K562 (cell line): ENCODE measurements around the gene MBD3. TPM values are rescaled to one million over a fixed set of nuclear protein-coding genes. Genes with fewer than 3 reads are reported as not detected.

ENCODE experiments used
- BRCA1 ChIP-seq, 2 experiments: fragments of 450-650 bp in 1 of 2; sonication (generic) in 1 of 2; formaldehyde crosslinking in 1 of 2; IDR thresholded peaks; 2 replicates each; pipeline versions ENCODE4 v1.5.0 to v1.6.1; 2017 to 2020; ENCODE audit warnings: mild to moderate bottlenecking in 1 of 2, missing genetic modification reagents in 1 of 2
- ETV1 ChIP-seq: fragments of 450-650 bp; conservative IDR thresholded peaks from 2 replicates; pipeline ENCODE4 v1.6.1; 2016; ENCODE audit warnings: missing genetic modification characterization, control low read depth, low read depth, missing compliant biosample characterization
- FOXK1 ChIP-seq: sonication (generic); formaldehyde crosslinking; IDR thresholded peaks from 2 replicates; pipeline ENCODE4 v1.8.0; 2022; ENCODE audit warnings: missing genetic modification reagents, mild to moderate bottlenecking, borderline replicate concordance
- GATA2 ChIP-seq: sonication (generic); formaldehyde crosslinking; IDR thresholded peaks from 2 replicates; pipeline ENCODE4 v1.4.0; 2020; ENCODE audit warnings: mild to moderate bottlenecking, missing genetic modification reagents
- GATAD2A ChIP-seq: fragments of 450-650 bp; IDR thresholded peaks from 2 replicates; pipeline ENCODE4 v1.6.1; 2017
- HMG20A ChIP-seq: fragments of 450-650 bp; formaldehyde crosslinking; conservative IDR thresholded peaks from 2 replicates; pipeline ENCODE4 v1.4.0; 2020; ENCODE audit warnings: mild to moderate bottlenecking, mixed read lengths
- RBFOX2 ChIP-seq: fragments of 200-400 bp; formaldehyde crosslinking; IDR thresholded peaks from 2 replicates; pipeline ENCODE4 v1.6.1; 2017; ENCODE audit warnings: low read depth, mild to moderate bottlenecking, low read length, moderate library complexity
- SIX5 ChIP-seq, 2 experiments: IDR thresholded peaks; 2 replicates each; pipeline ENCODE4 v1.6.1; 2011; ENCODE audit warnings: low read length in 2 of 2, borderline replicate concordance in 1 of 2, low read depth in 1 of 2, mild to moderate bottlenecking in 1 of 2, moderate library complexity in 1 of 2; ENCODE audit not compliant: insufficient read depth in 1 of 2
- SOX6 ChIP-seq: fragments of 450-650 bp; IDR thresholded peaks from 2 replicates; pipeline ENCODE4 v1.6.1; 2014; ENCODE audit warnings: mild to moderate bottlenecking
- SREBF1 ChIP-seq: fragments of 150-350 bp; IDR thresholded peaks from 2 replicates; pipeline ENCODE4 v1.6.1; 2014; ENCODE audit warnings: antibody characterized with exemption, low read depth, low read length, borderline replicate concordance
- SRF ChIP-seq, 2 experiments: fragments of 250-450, 450-650 bp in 1 of 2; sonication (Bioruptor Pico) in 1 of 2; sonication (generic) in 1 of 2; formaldehyde crosslinking; IDR thresholded peaks; 2 replicates each; pipeline versions ENCODE4 v1.5.0 to v1.5.1; 2020 to 2022; ENCODE audit warnings: mild to moderate bottlenecking in 1 of 2, missing genetic modification reagents in 1 of 2
- TCF7 ChIP-seq: sonication (generic); IDR thresholded peaks from 2 replicates; pipeline ENCODE4 v1.6.1; 2016; ENCODE audit warnings: antibody characterized with exemption, borderline replicate concordance
- THRAP3 ChIP-seq: fragments of 450-650 bp; IDR thresholded peaks from 2 replicates; pipeline ENCODE4 v1.6.1; 2016; ENCODE audit warnings: mild to moderate bottlenecking, inconsistent platforms, borderline replicate concordance
- ZNF780A ChIP-seq: fragments of 250-450 bp; sonication (Bioruptor Pico); IDR thresholded peaks from 2 replicates; pipeline ENCODE4 v1.5.0; 2021; ENCODE audit warnings: mild to moderate bottlenecking
- polyA plus RNA-seq, 8 experiments: library from polyadenylated mRNA; depleted of rRNA in 4 of 8; stranded (reverse) in 5 of 8; unstranded in 3 of 8; fragments of >200 nt; fragmentation: Nextera tagmentation in 2 of 8; fragmentation: Illumina TruSeq in 1 of 8; extraction: Ambion mirVana in 2 of 8; extraction: Trizol in 1 of 8; gene quantifications; 2 replicates each; pipeline versions ENCODE4 v1.2.1 to v1.2.3, GENCODE V29; 2011 to 2014; ENCODE audit warnings: inconsistent platforms in 1 of 8, missing spikeins in 1 of 8
- total RNA-seq, 7 experiments: library from RNA; depleted of rRNA in 6 of 7; stranded (reverse); fragments of >200 nt in 6 of 7; fragmentation: Illumina TruSeq in 2 of 7; extraction: Trizol in 2 of 7; gene quantifications; 2 replicates each; pipeline versions ENCODE4 v1.2.1 to v1.2.3, GENCODE V29; 2011 to 2021; ENCODE audit warnings: low replicate concordance in 1 of 7
- TF ChIP-seq, protein P1 (sequence below): sonication (generic); formaldehyde crosslinking; IDR thresholded peaks from 2 replicates; pipeline ENCODE4 v1.5.0; 2020; ENCODE audit warnings: missing genetic modification reagents
- TF ChIP-seq, protein P2 (sequence below): fragments of 450-650 bp; formaldehyde crosslinking; IDR thresholded peaks from 2 replicates; pipeline ENCODE4 v1.4.0; 2022; ENCODE audit warnings: missing genetic modification characterization
- TF ChIP-seq, protein P3 (sequence below): sonication (generic); formaldehyde crosslinking; IDR thresholded peaks from 2 replicates; pipeline ENCODE4 v1.8.0; 2023; ENCODE audit warnings: mild to moderate bottlenecking, missing genetic modification reagents
- TF ChIP-seq, protein P4 (sequence below): fragments of 450-650 bp; IDR thresholded peaks from 2 replicates; pipeline ENCODE4 v1.6.1; 2017; ENCODE audit warnings: mild to moderate bottlenecking, moderate library complexity

Gene MBD3
- total and polyA plus RNA-seq, 9 of the 15 experiments (the other 6 are each of a cell fraction or from before 2014, with no cell fraction given): 0.24 to 137 (median 30.9) TPM

DNA sequence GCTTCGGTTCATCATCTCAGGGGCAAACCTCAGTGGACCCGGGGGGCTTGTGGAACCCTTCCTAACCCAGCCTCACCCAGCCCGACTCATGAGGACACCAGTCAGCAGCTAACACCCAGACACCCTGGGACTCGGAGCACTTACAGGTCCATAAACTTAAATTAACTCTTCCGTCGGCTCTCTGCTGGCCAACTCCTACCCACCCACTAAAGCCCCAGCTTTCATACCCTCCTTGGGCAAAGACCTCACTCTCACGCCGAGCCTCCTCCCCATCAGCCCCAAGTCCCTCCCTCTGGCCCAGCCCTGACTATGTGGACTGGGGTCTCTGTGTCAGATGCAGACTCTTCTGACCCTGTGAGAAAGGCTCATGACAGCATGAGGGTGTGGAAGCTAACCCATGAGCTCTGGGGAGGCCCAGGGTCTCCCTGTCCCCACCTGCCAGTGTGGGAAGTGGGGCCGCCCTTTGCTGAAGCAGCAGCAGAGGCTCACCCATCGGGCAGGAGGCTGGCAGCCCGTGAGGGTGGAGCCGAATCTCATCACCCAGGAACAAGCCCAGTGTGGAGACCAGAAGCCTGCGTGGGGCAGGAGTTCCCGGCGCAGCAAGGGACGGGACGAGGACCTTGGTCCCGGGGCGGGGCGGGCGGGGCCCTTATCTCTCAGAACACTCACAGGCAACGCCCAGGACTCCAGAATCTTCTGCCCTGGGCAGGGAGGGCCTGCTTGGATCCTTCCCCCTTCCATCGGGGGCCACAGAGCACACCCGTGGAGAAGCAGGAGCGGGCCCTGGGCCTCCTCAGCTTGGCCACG, 40.0 kb upstream of the MBD3 start (continued):
- TF ChIP-seq THRAP3 (no peak), HMG20A (no peak), TCF7 (no peak), SRF (CRISPR knock-in tag; IDR thresholded peaks at IDR 0.05) (no peak), GATAD2A (no peak; the same call in 1 of the 2 replicates), SREBF1 (no peak), SIX5 (IDR thresholded peaks at IDR 0.05; ENCODE audit: borderline replicate concordance in 1 of 2, insufficient read depth in 1 of 2, low read depth in 1 of 2, low read length in 2 of 2) (no peak), GATA2 (CRISPR knock-in tag) (peak; percentile 53; the same call in 1 of the 2 replicates), ZNF780A (CRISPR knock-in tag) (no peak), FOXK1 (CRISPR knock-in tag) (no peak), ETV1 (tag) (no peak), BRCA1 (IDR thresholded peaks at IDR 0.05) (no peak), BRCA1 (CRISPR knock-in tag; IDR thresholded peaks at IDR 0.05) (no peak), RBFOX2 (no peak; the same call in 1 of the 2 replicates), SOX6 (no peak; the same call in 1 of the 2 replicates)
- TF ChIP-seq, protein P1, sequence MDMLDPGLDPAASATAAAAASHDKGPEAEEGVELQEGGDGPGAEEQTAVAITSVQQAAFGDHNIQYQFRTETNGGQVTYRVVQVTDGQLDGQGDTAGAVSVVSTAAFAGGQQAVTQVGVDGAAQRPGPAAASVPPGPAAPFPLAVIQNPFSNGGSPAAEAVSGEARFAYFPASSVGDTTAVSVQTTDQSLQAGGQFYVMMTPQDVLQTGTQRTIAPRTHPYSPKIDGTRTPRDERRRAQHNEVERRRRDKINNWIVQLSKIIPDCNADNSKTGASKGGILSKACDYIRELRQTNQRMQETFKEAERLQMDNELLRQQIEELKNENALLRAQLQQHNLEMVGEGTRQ (CRISPR knock-in tag): no peak
- TF ChIP-seq, protein P2, sequence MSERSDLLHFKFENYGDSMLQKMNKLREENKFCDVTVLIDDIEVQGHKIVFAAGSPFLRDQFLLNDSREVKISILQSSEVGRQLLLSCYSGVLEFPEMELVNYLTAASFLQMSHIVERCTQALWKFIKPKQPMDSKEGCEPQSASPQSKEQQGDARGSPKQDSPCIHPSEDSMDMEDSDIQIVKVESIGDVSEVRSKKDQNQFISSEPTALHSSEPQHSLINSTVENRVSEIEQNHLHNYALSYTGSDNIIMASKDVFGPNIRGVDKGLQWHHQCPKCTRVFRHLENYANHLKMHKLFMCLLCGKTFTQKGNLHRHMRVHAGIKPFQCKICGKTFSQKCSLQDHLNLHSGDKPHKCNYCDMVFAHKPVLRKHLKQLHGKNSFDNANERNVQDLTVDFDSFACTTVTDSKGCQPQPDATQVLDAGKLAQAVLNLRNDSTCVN (CRISPR knock-in tag): no peak
- TF ChIP-seq, protein P3, sequence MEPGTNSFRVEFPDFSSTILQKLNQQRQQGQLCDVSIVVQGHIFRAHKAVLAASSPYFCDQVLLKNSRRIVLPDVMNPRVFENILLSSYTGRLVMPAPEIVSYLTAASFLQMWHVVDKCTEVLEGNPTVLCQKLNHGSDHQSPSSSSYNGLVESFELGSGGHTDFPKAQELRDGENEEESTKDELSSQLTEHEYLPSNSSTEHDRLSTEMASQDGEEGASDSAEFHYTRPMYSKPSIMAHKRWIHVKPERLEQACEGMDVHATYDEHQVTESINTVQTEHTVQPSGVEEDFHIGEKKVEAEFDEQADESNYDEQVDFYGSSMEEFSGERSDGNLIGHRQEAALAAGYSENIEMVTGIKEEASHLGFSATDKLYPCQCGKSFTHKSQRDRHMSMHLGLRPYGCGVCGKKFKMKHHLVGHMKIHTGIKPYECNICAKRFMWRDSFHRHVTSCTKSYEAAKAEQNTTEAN: no peak
- TF ChIP-seq, protein P4, sequence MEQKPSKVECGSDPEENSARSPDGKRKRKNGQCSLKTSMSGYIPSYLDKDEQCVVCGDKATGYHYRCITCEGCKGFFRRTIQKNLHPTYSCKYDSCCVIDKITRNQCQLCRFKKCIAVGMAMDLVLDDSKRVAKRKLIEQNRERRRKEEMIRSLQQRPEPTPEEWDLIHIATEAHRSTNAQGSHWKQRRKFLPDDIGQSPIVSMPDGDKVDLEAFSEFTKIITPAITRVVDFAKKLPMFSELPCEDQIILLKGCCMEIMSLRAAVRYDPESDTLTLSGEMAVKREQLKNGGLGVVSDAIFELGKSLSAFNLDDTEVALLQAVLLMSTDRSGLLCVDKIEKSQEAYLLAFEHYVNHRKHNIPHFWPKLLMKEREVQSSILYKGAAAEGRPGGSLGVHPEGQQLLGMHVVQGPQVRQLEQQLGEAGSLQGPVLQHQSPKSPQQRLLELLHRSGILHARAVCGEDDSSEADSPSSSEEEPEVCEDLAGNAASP: no peak
